NCI-H2081 (cell line): ENCODE data around the gene LAMA3.
A peak's percentile ranks its signal among the peaks of the same experiment; 100 is the strongest.

Source experiments
- DNase-seq, 2 experiments: peaks; one replicate each; lab custom pipeline; 2025; lab: John Stamatoyannopoulos, UW

The LAMA3 gene

GRCh38 chr18:23689031-23689615 is at the start of gene LAMA3:
LAMA3 (plus strand) TSS chr18:23689453; CDS start chr18:23689684, 231 bp downstream.
- peak; percentile 28 to 45 for DNase-seq

GRCh38 chr18:23640052-23640451 is 49.2 kb upstream of the LAMA3 start:
- no peak for DNase-seq

GRCh38 chr18:23641143-23641720 is 48.0 kb upstream of the LAMA3 start:
- no peak for DNase-seq

- DNase-seq, result no peak
Observed at GRCh38 chr18:23641937-23642666, 47.2 kb upstream of the LAMA3 start.

- DNase-seq, result no peak
Observed at GRCh38 chr18:23643815-23644490, 45.3 kb upstream of the LAMA3 start.

- no peak for DNase-seq
Observed at GRCh38 chr18:23645568-23646175, 43.6 kb upstream of the LAMA3 start.

- DNase-seq, result no peak
Observed at GRCh38 chr18:23646282-23646681, 43.0 kb upstream of the LAMA3 start.

GRCh38 chr18:23648456-23648855 is 40.8 kb upstream of the LAMA3 start:
- no peak for DNase-seq

- no peak for DNase-seq
Observed at GRCh38 chr18:23648940-23649607, 40.2 kb upstream of the LAMA3 start.

GRCh38 chr18:23650968-23651927 is 38.0 kb upstream of the LAMA3 start:
- peak in 1 of 2 experiments; percentile 19 for DNase-seq

GRCh38 chr18:23652232-23652631 is 37.0 kb upstream of the LAMA3 start:
- no peak for DNase-seq

GRCh38 chr18:23658285-23658684 is 31.0 kb upstream of the LAMA3 start:
- no peak for DNase-seq

GRCh38 chr18:23661735-23662308 is 27.4 kb upstream of the LAMA3 start:
- no peak for DNase-seq

- peak; percentile 31 to 68 for DNase-seq
Observed at GRCh38 chr18:23662309-23663263, 26.7 kb upstream of the LAMA3 start, which contains the start of gene ANKRD29. ANKRD29 (minus strand) TSS chr18:23662911; CDS start chr18:23662730, 181 bp downstream.

- no peak for DNase-seq
Observed at GRCh38 chr18:23664674-23665073, 24.6 kb upstream of the LAMA3 start.

GRCh38 chr18:23667114-23667513 is 22.1 kb upstream of the LAMA3 start:
- no peak for DNase-seq

- no peak for DNase-seq
Observed at GRCh38 chr18:23668731-23669130, 20.5 kb upstream of the LAMA3 start.

GRCh38 chr18:23669202-23669766 is 20.0 kb upstream of the LAMA3 start:
- DNase-seq, result no peak
